Heart left ventricle (tissue), 13 donors: ENCODE results near the gene TMEM165.

Source experiments
- CTCF ChIP-seq, 12 donors: fragments of 200-600 bp; sonication (generic) in 4 of 12; IDR thresholded peaks; one replicate each; pipeline versions ENCODE4 v1.5.0 to v1.8.0; 2018 to 2022; ENCODE audit warnings: antibody characterized with exemption in 12 of 12, mild to moderate bottlenecking in 5 of 12
- POLR2A ChIP-seq, 2 donors: fragments of 450-650 bp; IDR thresholded peaks; one replicate each; pipeline ENCODE4 v1.6.1; 2017; ENCODE audit warnings: antibody characterized with exemption in 2 of 2, mild to moderate bottlenecking in 2 of 2, moderate library complexity in 2 of 2
- donor health status: ischemic (EF 13 %, LVEDD 7.1; RV severe dilation, severe dysfunction).
- donor health status: DM: no; HTN: yes; CAD: no.
- donor health status: DM: no; HTN: no; CAD: no.
- donor health status: ischemic (EF 25% LVEDD 6.9; RV normal size, moderate dysfunction).
- donor health status: ischemic (EF 25% LVEDD 5.7; RV mildly dilated, moderate dysfunction).
- donor health status: ischemic (EF 35%, LVEDD 5.7; RV mildly dilated, moderate dysfunction).
- donor health status: nonischemic (EF 11% LVEDD 7.7; RV severe dilation, severe dysfunction).
- donor health status: DM: yes; HTN: yes; CAD: no.
- donor health status: PGD.
- donor health status: ischemic (EF 29% LVEDD 5.4; RV normal size, mild dysfunction).
- donor health status: nonischemic (EF 23%, LVEDD 6.1; RV moderate dilation, normal function).

- TF ChIP-seq CTCF (IDR thresholded peaks at IDR 0.05) (no peak), POLR2A (IDR thresholded peaks at IDR 0.05) (no peak)
Observed at GRCh38 chr4:55378617-55379467, 16.9 kb upstream of the TMEM165 start.
